Neural crest cell (in vitro differentiated cells): ENCODE measurements around the gene CNTNAP2. TPM values are rescaled to one million over a fixed set of nuclear protein-coding genes. Genes with fewer than 3 reads are reported as not detected.

Experiments used
- DNase-seq: peaks from one replicate; pipeline ENCODE4 v3.0.0; 2021; ENCODE audit warnings: low read depth, mixed read lengths, low spot score
- H3K27ac Mint-ChIP-seq: one replicate; pipeline ENCODE4 v1.8.0; 2021; ENCODE audit warnings: mild to moderate bottlenecking, mixed read lengths; ENCODE audit not compliant: unreplicated experiment
- H3K27me3 Mint-ChIP-seq: 2 replicates; pipeline ENCODE4 v1.8.0; 2021; ENCODE audit warnings: low read depth, mild to moderate bottlenecking, mixed read lengths
- H3K36me3 Mint-ChIP-seq: 2 replicates; pipeline ENCODE4 v1.8.0; 2021; ENCODE audit warnings: low read depth, mild to moderate bottlenecking, mixed read lengths
- H3K4me1 Mint-ChIP-seq: 2 replicates; pipeline ENCODE4 v1.8.0; 2021; ENCODE audit warnings: mixed read lengths
- H3K4me3 Mint-ChIP-seq: one replicate; pipeline ENCODE4 v1.8.0; 2021; ENCODE audit warnings: mild to moderate bottlenecking, mixed read lengths
- H3K9me3 Mint-ChIP-seq: 2 replicates; pipeline ENCODE4 v1.8.0; 2021; ENCODE audit warnings: mixed read lengths
- CTCF ChIP-seq: fragments of 200-600 bp; sonication (generic); conservative IDR thresholded peaks from 2 replicates; pipeline ENCODE4 v1.5.0; 2021; ENCODE audit warnings: antibody characterized with exemption, mild to moderate bottlenecking
- total RNA-seq: library from RNA; stranded (reverse); gene quantifications from 2 replicates; pipeline ENCODE4 v1.2.1, GENCODE V29; 2021

CNTNAP2 gene
- total RNA-seq, 1 donor from 2014 or later: 12.9 TPM

GRCh38 chr7:148434181-148434757 is 2317.7 kb downstream of the CNTNAP2 start:
- Mint-ChIP-seq H3K36me3 (no peaks in the 10 kb centered on the region), H3K4me3 (no peak overlapping the region), H3K27me3 (no peaks in the 10 kb centered on the region), H3K9me3 (peaks cover 2% of the 10 kb centered on the region), H3K27ac (no peak overlapping the region), H3K4me1 (no peaks in the 10 kb centered on the region)
- DNase-seq: no peak
- TF ChIP-seq CTCF: no peak

- no peak for TF ChIP-seq CTCF
- no peak for DNase-seq
- Mint-ChIP-seq H3K27ac (no peak overlapping the region), H3K36me3 (no peaks in the 10 kb centered on the region), H3K4me3 (no peak overlapping the region), H3K9me3 (peaks cover 2% of the 10 kb centered on the region), H3K27me3 (no peaks in the 10 kb centered on the region), H3K4me1 (no peaks in the 10 kb centered on the region)
Measured at GRCh38 chr7:148434887-148435286, 2318.3 kb downstream of the CNTNAP2 start.

- DNase-seq: no peak
- Mint-ChIP-seq H3K27me3 (no peaks in the 10 kb centered on the region), H3K27ac (peak overlapping the region; percentile 24), H3K4me1 (no peaks in the 10 kb centered on the region), H3K4me3 (no peak overlapping the region), H3K9me3 (no peaks in the 10 kb centered on the region), H3K36me3 (no peaks in the 10 kb centered on the region)
- TF ChIP-seq CTCF: no peak
Measured at GRCh38 chr7:148435715-148436114, 2319.1 kb downstream of the CNTNAP2 start.

- TF ChIP-seq CTCF: no peak
- no peak for DNase-seq
- Mint-ChIP-seq H3K27ac (no peak overlapping the region), H3K4me1 (no peaks in the 10 kb centered on the region), H3K27me3 (no peaks in the 10 kb centered on the region), H3K4me3 (no peak overlapping the region), H3K9me3 (no peaks in the 10 kb centered on the region), H3K36me3 (no peaks in the 10 kb centered on the region)
Measured at GRCh38 chr7:148436135-148436534, 2319.5 kb downstream of the CNTNAP2 start.

GRCh38 chr7:148436571-148436970 is 2320.0 kb downstream of the CNTNAP2 start:
- Mint-ChIP-seq H3K36me3 (no peaks in the 10 kb centered on the region), H3K4me3 (no peak overlapping the region), H3K9me3 (no peaks in the 10 kb centered on the region), H3K27me3 (no peaks in the 10 kb centered on the region), H3K27ac (no peak overlapping the region), H3K4me1 (no peaks in the 10 kb centered on the region)
- no peak for DNase-seq
- TF ChIP-seq CTCF: no peak
